Activated CD4-positive, alpha-beta T cell treated with anti-CD3 and anti-CD28 coated beads for 24 hours (primary cell): Measurements from ENCODE around the gene ILF2.
"Not testable (repeated sequence)": the region's sequence is repeated elsewhere in the genome, so short reads cannot be mapped to it uniquely, and the experiment has no call there.

Experiments
- DNase-seq, 2 donors: peaks; one replicate each; pipeline ENCODE4 v3.0.0-alpha.2; 2020; ENCODE audit warnings: low read depth in 2 of 2

ILF2 gene

GRCh38 chr1:153679337-153680119 is 8.7 kb upstream of the ILF2 start:
- DNase-seq, result no peak

- no peak for DNase-seq
These were observed 7.9 kb upstream of the ILF2 start, which contains the start of gene NPR1 for GRCh38 chr1:153678519-153679336. Gene NPR1 (plus strand): TSS chr1:153678688. CDS start chr1:153679109, 421 bp downstream.

- DNase-seq, result peak in 1 of 2 donors; percentile 24
These were observed 7.1 kb upstream of the ILF2 start for GRCh38 chr1:153677718-153678518.

GRCh38 chr1:153673511-153673910 is 2.7 kb upstream of the ILF2 start:
- no peak for DNase-seq

- peak; percentile 34 to 46 for DNase-seq
These were observed 998 bp upstream of the ILF2 start for GRCh38 chr1:153671628-153672353.

- DNase-seq, result no peak
These were observed 435 bp downstream of the ILF2 start for GRCh38 chr1:153670257-153670858.

- no peak for DNase-seq
These were observed 1.2 kb downstream of the ILF2 start for GRCh38 chr1:153669606-153670005.

- not testable (repeated sequence) for DNase-seq
These were observed 2.1 kb downstream of the ILF2 start for GRCh38 chr1:153668672-153669071.

- no peak for DNase-seq
These were observed 3.4 kb downstream of the ILF2 start for GRCh38 chr1:153667439-153667838.

- no peak for DNase-seq
These were observed 7.6 kb downstream of the ILF2 start for GRCh38 chr1:153663211-153663610.

- no peak for DNase-seq
These were observed 8.5 kb downstream of the ILF2 start for GRCh38 chr1:153662269-153662668.

GRCh38 chr1:153661111-153661708 is 9.6 kb downstream of the ILF2 start:
- DNase-seq, result no peak

GRCh38 chr1:153659656-153660055 is 11.1 kb downstream of the ILF2 start:
- DNase-seq, result no peak

GRCh38 chr1:153659175-153659534 is 11.6 kb downstream of the ILF2 start:
- DNase-seq, result no peak

- DNase-seq, result peak; percentile 86 to 88
These were observed 12.2 kb downstream of the ILF2 start, which contains the start of gene SNAPIN for GRCh38 chr1:153658400-153659174. Gene SNAPIN (plus strand): TSS chr1:153658703. CDS start chr1:153658744, 41 bp downstream.

- DNase-seq, result no peak
These were observed 15.5 kb downstream of the ILF2 start for GRCh38 chr1:153655333-153655732.

GRCh38 chr1:153652805-153653500 is 17.8 kb downstream of the ILF2 start:
- no peak for DNase-seq

- DNase-seq, result no peak
These were observed 19.0 kb downstream of the ILF2 start for GRCh38 chr1:153651771-153652170.

- DNase-seq, result no peak
These were observed 20.9 kb downstream of the ILF2 start for GRCh38 chr1:153649863-153650235.
